Right lobe of liver (tissue), 4 donors: ENCODE measurements around the gene SHISA9.

Source experiments
- POLR2A ChIP-seq: fragments of 450-650 bp; IDR thresholded peaks from one replicate; pipeline ENCODE4 v1.6.1; 2017; ENCODE audit warnings: antibody characterized with exemption, mild to moderate bottlenecking
- TF ChIP-seq, protein P1 (sequence below), 4 donors: fragments of 200-600 bp in 3 of 4; fragments of 450-650 bp in 1 of 4; IDR thresholded peaks; one replicate each; pipeline versions ENCODE4 v1.5.1 to v1.8.0; 2016 to 2022; ENCODE audit warnings: antibody characterized with exemption in 4 of 4, mild to moderate bottlenecking in 2 of 4
- donor health status: DM: no; HTN: no; CAD: no.
- donor health status: DM: no; HTN: no; CAD: no.
- donor health status: DM: no; HTN: yes; CAD: no.

DNA sequence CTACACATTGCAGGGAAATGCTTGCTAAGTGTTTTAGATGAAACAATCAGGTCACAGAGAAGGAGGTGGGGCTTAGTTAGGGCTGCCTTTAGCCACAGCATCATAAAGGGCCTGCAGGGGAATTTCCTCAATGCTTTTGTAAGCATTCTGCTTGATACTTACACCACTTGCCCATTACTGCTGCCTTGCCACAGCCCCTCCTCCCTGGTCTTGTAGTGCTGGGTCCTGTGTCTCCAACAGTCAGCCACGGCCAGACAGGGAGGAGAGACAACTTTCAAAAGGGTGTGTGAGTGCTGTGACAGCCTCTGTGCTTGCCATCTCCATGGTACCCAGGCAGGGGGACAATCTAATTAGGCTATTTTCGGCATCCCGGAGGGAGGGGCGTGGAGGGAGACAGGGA is 111.2 kb downstream of the SHISA9 start:
- TF ChIP-seq, protein P1, sequence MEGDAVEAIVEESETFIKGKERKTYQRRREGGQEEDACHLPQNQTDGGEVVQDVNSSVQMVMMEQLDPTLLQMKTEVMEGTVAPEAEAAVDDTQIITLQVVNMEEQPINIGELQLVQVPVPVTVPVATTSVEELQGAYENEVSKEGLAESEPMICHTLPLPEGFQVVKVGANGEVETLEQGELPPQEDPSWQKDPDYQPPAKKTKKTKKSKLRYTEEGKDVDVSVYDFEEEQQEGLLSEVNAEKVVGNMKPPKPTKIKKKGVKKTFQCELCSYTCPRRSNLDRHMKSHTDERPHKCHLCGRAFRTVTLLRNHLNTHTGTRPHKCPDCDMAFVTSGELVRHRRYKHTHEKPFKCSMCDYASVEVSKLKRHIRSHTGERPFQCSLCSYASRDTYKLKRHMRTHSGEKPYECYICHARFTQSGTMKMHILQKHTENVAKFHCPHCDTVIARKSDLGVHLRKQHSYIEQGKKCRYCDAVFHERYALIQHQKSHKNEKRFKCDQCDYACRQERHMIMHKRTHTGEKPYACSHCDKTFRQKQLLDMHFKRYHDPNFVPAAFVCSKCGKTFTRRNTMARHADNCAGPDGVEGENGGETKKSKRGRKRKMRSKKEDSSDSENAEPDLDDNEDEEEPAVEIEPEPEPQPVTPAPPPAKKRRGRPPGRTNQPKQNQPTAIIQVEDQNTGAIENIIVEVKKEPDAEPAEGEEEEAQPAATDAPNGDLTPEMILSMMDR (IDR thresholded peaks at IDR 0.05) = no peak
- no peak for TF ChIP-seq POLR2A
